COLO829 (cell line): ENCODE measurements around the gene LAMA5.

Experiments
- DNase-seq: peaks from one replicate; pipeline ENCODE4 v3.0.0; 2012; ENCODE audit warnings: low spot score

The LAMA5 gene

GRCh38 chr20:62367136-62367632 is at the start of gene LAMA5:
LAMA5 (minus strand) TSS chr20:62367312; CDS start chr20:62367245, 67 bp downstream.
- DNase-seq: peak; percentile 47

- no peak for DNase-seq
These were observed 48.4 kb upstream of the LAMA5 start for GRCh38 chr20:62415354-62416111.

GRCh38 chr20:62413896-62414481 is 46.9 kb upstream of the LAMA5 start:
- DNase-seq: no peak

GRCh38 chr20:62413025-62413570 is 46.0 kb upstream of the LAMA5 start:
- no peak for DNase-seq

- no peak for DNase-seq
These were observed 45.3 kb upstream of the LAMA5 start for GRCh38 chr20:62412194-62413024.

GRCh38 chr20:62411479-62412193 is 44.5 kb upstream of the LAMA5 start:
- DNase-seq: no peak

- DNase-seq: no peak
These were observed 43.8 kb upstream of the LAMA5 start for GRCh38 chr20:62410746-62411478.

- DNase-seq: peak; percentile 35
These were observed 43.0 kb upstream of the LAMA5 start for GRCh38 chr20:62409931-62410745.

GRCh38 chr20:62409086-62409853 is 42.2 kb upstream of the LAMA5 start:
- DNase-seq: no peak

- no peak for DNase-seq
These were observed 41.5 kb upstream of the LAMA5 start for GRCh38 chr20:62408640-62409039.

- no peak for DNase-seq
These were observed 40.9 kb upstream of the LAMA5 start for GRCh38 chr20:62408055-62408454.

- peak; percentile 88 for DNase-seq
These were observed 40.3 kb upstream of the LAMA5 start, which contains the start of gene CABLES2 for GRCh38 chr20:62407221-62407992. CABLES2 (minus strand) TSS chr20:62407285; CDS start chr20:62407276, 9 bp downstream.

- DNase-seq: no peak
These were observed 39.6 kb upstream of the LAMA5 start for GRCh38 chr20:62406635-62407176.

GRCh38 chr20:62405981-62406513 is 38.9 kb upstream of the LAMA5 start:
- DNase-seq: no peak

- DNase-seq: no peak
These were observed 38.2 kb upstream of the LAMA5 start for GRCh38 chr20:62405108-62405980.

- DNase-seq: no peak
These were observed 37.6 kb upstream of the LAMA5 start for GRCh38 chr20:62404761-62405107.

- DNase-seq: no peak
These were observed 37.1 kb upstream of the LAMA5 start for GRCh38 chr20:62404112-62404665.
